HEK293 (cell line): ENCODE measurements around the gene SBF2.
"Not testable (repeated sequence)": the region's sequence is repeated elsewhere in the genome, so short reads cannot be mapped to it uniquely, and the experiment has no call there.

Experiments
- CTCF ChIA-PET: fragments of 350-600 bp; formaldehyde crosslinking; extraction: SDS; loops from one replicate; lab custom pipeline; 2021; ENCODE audit warnings: antibody characterized with exemption; lab: Yijun Ruan, JAX
- POLR2A ChIA-PET: fragments of 300-600 bp; formaldehyde crosslinking; extraction: SDS; loops from one replicate; lab custom pipeline; 2020; ENCODE audit warnings: antibody characterized with exemption, inconsistent platforms; lab: Yijun Ruan, JAX
- H3K27ac ChIP-seq: fragments of 200-500 bp; sonication (Bioruptor generic); 2 replicates; pipeline ENCODE4 v1.5.1; 2014; ENCODE audit warnings: low read depth, low read length, control low read depth, inconsistent platforms; ENCODE audit errors: extremely low read depth
- H3K36me3 ChIP-seq, 2 experiments: fragments of 200-500 bp in 1 of 2; sonication (Bioruptor generic) in 1 of 2; 1 replicate in 1 of 2; 2 replicates in 1 of 2; pipeline ENCODE4 v1.5.1; 2014 to 2017; ENCODE audit warnings: inconsistent platforms in 2 of 2, low read length in 2 of 2; ENCODE audit not compliant: control insufficient read depth in 2 of 2, insufficient read depth in 1 of 2
- H3K4me1 ChIP-seq: fragments of 200-500 bp; sonication (Bioruptor generic); 2 replicates; pipeline ENCODE4 v1.5.1; 2014; ENCODE audit warnings: mild to moderate bottlenecking, low read length, inconsistent platforms; ENCODE audit not compliant: control insufficient read depth, insufficient read depth
- H3K4me3 ChIP-seq: 2 replicates; pipeline ENCODE4 v1.5.1; 2011; ENCODE audit warnings: low read depth, mild to moderate bottlenecking, control low read depth, low read length, moderate library complexity
- H3K9me3 ChIP-seq: fragments of 200-500 bp; sonication (Bioruptor generic); 2 replicates; pipeline ENCODE4 v1.5.1; 2014; ENCODE audit warnings: low read depth, low read length, inconsistent platforms; ENCODE audit not compliant: control insufficient read depth, insufficient read depth
- MYNN ChIP-seq: fragments of 450-650 bp; formaldehyde crosslinking; IDR thresholded peaks from 2 replicates; pipeline ENCODE4 v1.5.1; 2016; ENCODE audit warnings: missing biosample characterization, missing genetic modification characterization, borderline replicate concordance
- OVOL3 ChIP-seq: fragments of 450-650 bp; formaldehyde crosslinking; IDR thresholded peaks from 2 replicates; pipeline ENCODE4 v1.5.1; 2016; ENCODE audit warnings: missing biosample characterization, missing genetic modification characterization
- PRDM2 ChIP-seq: fragments of 450-650 bp; formaldehyde crosslinking; IDR thresholded peaks from 2 replicates; pipeline ENCODE4 v1.5.1; 2016; ENCODE audit warnings: missing biosample characterization, missing genetic modification characterization, borderline replicate concordance
- ZNF157 ChIP-seq: fragments of 450-650 bp; formaldehyde crosslinking; IDR thresholded peaks from 2 replicates; pipeline ENCODE4 v1.5.1; 2016; ENCODE audit warnings: missing biosample characterization, missing genetic modification characterization
- ZNF19 ChIP-seq: fragments of 450-650 bp; formaldehyde crosslinking; IDR thresholded peaks from 2 replicates; pipeline ENCODE4; 2016; ENCODE audit warnings: missing biosample characterization, missing genetic modification characterization, low read depth
- ZNF24 ChIP-seq: fragments of 450-650 bp; formaldehyde crosslinking; IDR thresholded peaks from 2 replicates; pipeline ENCODE4 v1.5.1; 2016; ENCODE audit warnings: missing biosample characterization, missing genetic modification characterization
- ZNF311 ChIP-seq: fragments of 450-650 bp; formaldehyde crosslinking; IDR thresholded peaks from 2 replicates; pipeline ENCODE4 v1.5.1; 2017; ENCODE audit warnings: missing biosample characterization, missing genetic modification characterization, borderline replicate concordance
- ZNF354C ChIP-seq: fragments of 450-650 bp; formaldehyde crosslinking; IDR thresholded peaks from 2 replicates; pipeline ENCODE4 v1.5.1; 2016; ENCODE audit warnings: missing biosample characterization, missing genetic modification characterization, low read depth, borderline replicate concordance
- ZNF398 ChIP-seq: fragments of 450-650 bp; formaldehyde crosslinking; IDR thresholded peaks from 2 replicates; pipeline ENCODE4 v1.5.1; 2017; ENCODE audit warnings: missing biosample characterization, missing genetic modification characterization
- TF ChIP-seq, protein P1 (sequence below): fragments of 450-650 bp; formaldehyde crosslinking; IDR thresholded peaks from 2 replicates; pipeline ENCODE4 v1.5.1; 2016; ENCODE audit warnings: missing biosample characterization, missing genetic modification characterization

Gene SBF2

GRCh38 chr11:9943386-9944110 lies 350.5 kb downstream of the SBF2 start (continued):
- TF ChIP-seq PRDM2: no peak

DNA sequence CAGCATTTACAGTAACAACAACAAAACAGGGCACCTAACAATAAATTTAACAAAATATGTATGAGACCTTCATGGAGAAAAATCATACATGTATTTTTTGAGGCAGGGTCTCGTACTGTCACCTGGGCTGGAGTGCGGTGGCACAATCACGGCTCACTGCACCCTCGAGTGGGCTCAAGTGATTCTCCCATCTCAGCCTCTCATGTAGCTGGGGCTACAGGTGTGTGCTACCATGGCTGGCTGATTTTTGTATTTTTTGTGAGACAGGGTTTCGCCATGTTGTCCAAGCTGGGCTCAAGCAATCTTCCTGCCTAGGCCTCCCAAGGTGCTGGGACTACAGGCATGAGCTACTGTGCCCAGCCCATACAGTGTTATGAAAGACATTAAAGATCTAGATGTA lies 352.0 kb downstream of the SBF2 start:
- Histone ChIP-seq H3K4me3 (no peak overlapping the region), H3K36me3 (no peaks in the 10 kb centered on the region), H3K9me3 (no peaks in the 10 kb centered on the region), H3K4me1 (no peaks in the 10 kb centered on the region), H3K27ac (no peak overlapping the region)
- ChIA-PET CTCF (no interaction called here), POLR2A (no interaction called here)
- TF ChIP-seq ZNF354C (tag by site-specific recombination): no peak
- TF ChIP-seq, protein P1, sequence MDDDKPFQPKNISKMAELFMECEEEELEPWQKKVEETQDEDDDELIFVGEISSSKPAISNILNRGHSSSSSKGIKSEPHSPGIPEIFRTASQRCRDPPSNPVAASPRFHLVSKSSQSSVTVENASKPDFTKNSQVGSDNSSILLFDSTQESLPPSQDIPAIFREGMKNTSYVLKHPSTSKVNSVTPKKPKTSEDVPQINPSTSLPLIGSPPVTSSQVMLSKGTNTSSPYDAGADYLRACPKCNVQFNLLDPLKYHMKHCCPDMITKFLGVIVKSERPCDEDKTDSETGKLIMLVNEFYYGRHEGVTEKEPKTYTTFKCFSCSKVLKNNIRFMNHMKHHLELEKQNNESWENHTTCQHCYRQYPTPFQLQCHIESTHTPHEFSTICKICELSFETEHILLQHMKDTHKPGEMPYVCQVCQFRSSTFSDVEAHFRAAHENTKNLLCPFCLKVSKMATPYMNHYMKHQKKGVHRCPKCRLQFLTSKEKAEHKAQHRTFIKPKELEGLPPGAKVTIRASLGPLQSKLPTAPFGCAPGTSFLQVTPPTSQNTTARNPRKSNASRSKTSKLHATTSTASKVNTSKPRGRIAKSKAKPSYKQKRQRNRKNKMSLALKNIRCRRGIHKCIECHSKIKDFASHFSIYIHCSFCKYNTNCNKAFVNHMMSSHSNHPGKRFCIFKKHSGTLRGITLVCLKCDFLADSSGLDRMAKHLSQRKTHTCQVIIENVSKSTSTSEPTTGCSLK: no peak
- no peak for TF ChIP-seq ZNF24
- TF ChIP-seq ZNF311 (tag by site-specific recombination): no peak
- no peak for TF ChIP-seq ZNF19 (tag by site-specific recombination)
- no peak for TF ChIP-seq ZNF157 (tag by site-specific recombination)
- TF ChIP-seq MYNN (tag by site-specific recombination): no peak
- no peak for TF ChIP-seq ZNF398 (tag by site-specific recombination)
- no peak for TF ChIP-seq OVOL3 (tag by site-specific recombination)

DNA sequence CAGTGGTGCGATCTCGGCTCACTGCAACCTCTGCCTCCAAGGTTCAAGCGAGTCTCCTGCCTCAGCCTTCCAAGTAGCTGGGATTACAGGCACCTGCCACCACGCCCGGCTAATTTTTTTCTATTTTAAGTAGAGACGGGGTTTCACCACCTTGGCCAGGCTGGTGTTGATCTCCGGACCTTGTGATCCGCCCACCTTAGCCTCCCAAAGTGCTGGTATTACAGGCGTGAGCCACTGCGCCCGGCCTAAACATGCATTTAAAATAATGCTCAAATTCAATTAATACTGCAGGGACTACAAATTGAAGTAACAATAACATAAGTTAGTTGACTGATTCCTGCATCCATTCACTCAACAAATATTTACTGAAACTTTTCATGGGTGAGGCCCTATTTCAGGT lies 354.9 kb downstream of the SBF2 start:
- H3K36me3 ChIP-seq, H3K27ac ChIP-seq, H3K9me3 ChIP-seq, POLR2A ChIA-PET, H3K4me3 ChIP-seq, H3K4me1 ChIP-seq: not testable (repeated sequence)
- CTCF ChIA-PET: interaction anchor here (0.6 kb wide), 1 partner anchor 127 kb away, joined by 5 read pairs; no protein-coding TSS in a partner anchor
